ENCODE data around the gene EFR3B.
A peak's percentile ranks its signal among the peaks of the same experiment; 100 is the strongest.

The EFR3B gene

GRCh38 chr2:25076749-25077148 is 34.9 kb downstream of the EFR3B start:
- no peak for DNase-seq

GRCh38 chr2:25077789-25078169 is 35.9 kb downstream of the EFR3B start:
- DNase-seq, result no peak

GRCh38 chr2:25078170-25079049 is 36.5 kb downstream of the EFR3B start:
- no peak for DNase-seq

GRCh38 chr2:25079050-25079635 is 37.3 kb downstream of the EFR3B start:
- DNase-seq, result no peak

- no peak for DNase-seq
Observed at GRCh38 chr2:25081237-25081790, 39.4 kb downstream of the EFR3B start.

- DNase-seq, result no peak
Observed at GRCh38 chr2:25082002-25082622, 40.2 kb downstream of the EFR3B start.

GRCh38 chr2:25085761-25086560 is 44.1 kb downstream of the EFR3B start:
- no peak for DNase-seq

- no peak for DNase-seq
Observed at GRCh38 chr2:25088817-25089516, 47.1 kb downstream of the EFR3B start.

- DNase-seq, result no peak
Observed at GRCh38 chr2:25089605-25090315, 47.9 kb downstream of the EFR3B start.

GRCh38 chr2:25090801-25091200 is 48.9 kb downstream of the EFR3B start:
- no peak for DNase-seq

GRCh38 chr2:25091265-25091664 is 49.4 kb downstream of the EFR3B start:
- no peak for DNase-seq

- DNase-seq, result no peak
Observed at GRCh38 chr2:25098056-25098455, 56.2 kb downstream of the EFR3B start.

GRCh38 chr2:25098670-25099486 is 57.0 kb downstream of the EFR3B start:
- DNase-seq, result no peak

GRCh38 chr2:25102352-25102751 is 60.5 kb downstream of the EFR3B start:
- DNase-seq, result peak; percentile 7

- DNase-seq, result no peak
Observed at GRCh38 chr2:25103287-25103871, 61.5 kb downstream of the EFR3B start.

GRCh38 chr2:25104736-25105135 is 62.9 kb downstream of the EFR3B start:
- no peak for DNase-seq

- no peak for DNase-seq
Observed at GRCh38 chr2:25105336-25106085, 63.6 kb downstream of the EFR3B start.

GRCh38 chr2:25109822-25110221 is 67.9 kb downstream of the EFR3B start:
- DNase-seq, result no peak

- DNase-seq, result no peak
Observed at GRCh38 chr2:25112113-25112512, 70.2 kb downstream of the EFR3B start.

Data from stimulated activated CD4-positive, alpha-beta T cell treated with anti-CD3 and anti-CD28 coated beads, Interleukin-12 subunit alpha, Interleukin-12 subunit beta, amount 100 ng/mL, for 4 hours (primary cell).